Measurements from ENCODE around the gene YY1.

The YY1 gene

GRCh38 chr14:100312877-100313400 lies 74.0 kb downstream of the YY1 start:
- DNase-seq (ENCODE audit: low read depth in 2 of 2): no peak
- no peak for TF ChIP-seq CTCF (IDR thresholded peaks at IDR 0.05; ENCODE audit: low read depth, low read length)
- no peak overlapping the region for H3K4me3 ChIP-seq (replicated peaks in 1 of 2; ENCODE audit: low read depth in 2 of 2, low read length in 2 of 2)

DNA sequence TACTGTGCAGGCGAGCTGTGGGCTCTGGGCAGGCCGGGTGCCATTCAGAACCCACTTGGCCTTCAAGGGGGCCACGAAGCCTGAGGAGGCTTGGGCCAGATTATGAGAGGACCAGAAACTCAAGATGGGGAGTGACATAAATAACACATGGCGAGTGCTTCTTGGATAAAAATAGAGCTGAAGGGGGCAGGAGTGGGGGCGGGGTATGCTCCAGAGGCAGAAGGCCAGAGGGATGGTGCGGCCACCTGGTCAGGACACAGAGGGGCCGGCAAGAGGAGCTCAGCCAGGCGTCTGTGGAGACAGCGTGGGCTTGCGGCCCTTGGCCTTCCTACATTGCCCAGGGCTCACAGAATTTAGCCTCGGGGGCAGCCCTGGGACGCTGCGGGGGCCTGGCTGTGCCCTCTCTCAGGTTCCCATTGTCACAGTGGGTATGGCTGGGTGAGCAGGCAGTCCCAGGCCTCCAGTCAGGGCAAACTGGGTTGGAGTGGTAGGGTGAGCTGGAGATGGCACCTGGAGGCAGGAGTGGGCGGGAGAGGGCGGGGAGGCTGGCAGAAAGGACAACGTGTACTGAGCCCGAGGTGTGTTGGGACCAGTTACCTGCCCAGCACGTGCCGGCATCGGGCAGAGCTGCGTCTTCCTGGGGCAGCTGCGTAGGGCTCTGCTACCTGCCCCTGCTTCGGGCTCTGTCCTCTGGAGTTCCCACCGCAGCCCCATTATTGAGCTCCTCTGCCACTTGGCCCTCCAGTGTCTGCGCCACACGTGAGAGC lies 74.7 kb downstream of the YY1 start:
- no peak for DNase-seq (ENCODE audit: low read depth in 2 of 2)
- no peak overlapping the region for H3K4me3 ChIP-seq (replicated peaks in 1 of 2; ENCODE audit: low read depth in 2 of 2, low read length in 2 of 2)
- TF ChIP-seq CTCF (IDR thresholded peaks at IDR 0.05; ENCODE audit: low read depth, low read length): no peak

- no peak for DNase-seq (ENCODE audit: low read depth in 2 of 2)
- no peak overlapping the region for H3K4me3 ChIP-seq (replicated peaks in 1 of 2; ENCODE audit: low read depth in 2 of 2, low read length in 2 of 2)
- TF ChIP-seq CTCF (IDR thresholded peaks at IDR 0.05; ENCODE audit: low read depth, low read length): no peak
Measured at GRCh38 chr14:100314724-100315123, 75.8 kb downstream of the YY1 start.

- H3K4me3 ChIP-seq (replicated peaks in 1 of 2; ENCODE audit: low read depth in 2 of 2, low read length in 2 of 2): no peak overlapping the region
- DNase-seq (ENCODE audit: low read depth in 2 of 2): no peak
- TF ChIP-seq CTCF (IDR thresholded peaks at IDR 0.05; ENCODE audit: low read depth, low read length): no peak
Measured at GRCh38 chr14:100317389-100317788, 78.4 kb downstream of the YY1 start.

DNA sequence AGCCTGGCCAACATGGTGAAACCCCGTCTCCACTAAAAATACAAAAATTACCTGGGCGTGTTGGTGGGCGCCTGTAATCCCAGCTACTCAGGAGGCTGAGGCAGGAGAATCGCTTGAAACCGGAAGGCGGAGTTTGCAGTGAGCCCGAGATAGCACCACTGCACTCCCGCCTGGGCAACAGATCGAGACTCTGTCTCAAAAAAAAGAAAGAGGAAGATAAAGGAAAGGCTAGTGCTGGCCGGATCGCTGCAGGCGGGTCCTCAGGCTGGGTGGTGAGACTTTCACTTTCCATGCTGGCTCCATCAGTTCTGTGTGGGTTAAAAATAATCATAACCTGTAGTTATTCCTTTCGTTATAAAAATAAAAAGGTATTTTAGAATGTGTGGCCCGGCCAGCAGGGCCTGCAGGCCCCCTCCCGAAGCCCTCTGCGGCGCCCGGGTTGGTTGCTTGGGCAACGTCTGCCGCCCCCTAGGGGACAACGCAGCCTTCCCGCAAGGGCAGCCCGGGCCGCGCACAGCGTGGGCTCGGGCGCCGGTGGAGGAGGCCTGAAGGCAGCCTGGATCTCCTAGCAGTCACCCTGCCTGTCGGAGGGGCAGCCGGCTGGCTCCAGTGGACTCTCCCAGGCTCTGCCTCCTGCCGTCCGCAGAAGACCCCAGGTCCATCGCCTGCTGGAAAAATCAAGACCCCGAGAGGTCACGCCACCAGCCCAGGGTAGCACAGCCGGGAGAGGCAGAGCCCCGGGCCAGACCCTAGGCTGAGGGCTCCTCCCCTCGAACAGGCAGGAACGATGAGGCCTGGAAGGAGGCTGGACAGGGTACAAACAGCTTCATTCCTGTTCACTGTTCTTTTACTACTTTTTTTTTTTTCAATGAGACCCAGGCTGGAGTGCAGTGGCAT lies 79.2 kb downstream of the YY1 start:
- peak; percentile 73 for TF ChIP-seq CTCF (IDR thresholded peaks at IDR 0.05; ENCODE audit: low read depth, low read length)
- peak; percentile 60 to 76 for DNase-seq (ENCODE audit: low read depth in 2 of 2)
- H3K4me3 ChIP-seq (replicated peaks in 1 of 2; ENCODE audit: low read depth in 2 of 2, low read length in 2 of 2): peak overlapping the region; percentile 11 to 24

DNA sequence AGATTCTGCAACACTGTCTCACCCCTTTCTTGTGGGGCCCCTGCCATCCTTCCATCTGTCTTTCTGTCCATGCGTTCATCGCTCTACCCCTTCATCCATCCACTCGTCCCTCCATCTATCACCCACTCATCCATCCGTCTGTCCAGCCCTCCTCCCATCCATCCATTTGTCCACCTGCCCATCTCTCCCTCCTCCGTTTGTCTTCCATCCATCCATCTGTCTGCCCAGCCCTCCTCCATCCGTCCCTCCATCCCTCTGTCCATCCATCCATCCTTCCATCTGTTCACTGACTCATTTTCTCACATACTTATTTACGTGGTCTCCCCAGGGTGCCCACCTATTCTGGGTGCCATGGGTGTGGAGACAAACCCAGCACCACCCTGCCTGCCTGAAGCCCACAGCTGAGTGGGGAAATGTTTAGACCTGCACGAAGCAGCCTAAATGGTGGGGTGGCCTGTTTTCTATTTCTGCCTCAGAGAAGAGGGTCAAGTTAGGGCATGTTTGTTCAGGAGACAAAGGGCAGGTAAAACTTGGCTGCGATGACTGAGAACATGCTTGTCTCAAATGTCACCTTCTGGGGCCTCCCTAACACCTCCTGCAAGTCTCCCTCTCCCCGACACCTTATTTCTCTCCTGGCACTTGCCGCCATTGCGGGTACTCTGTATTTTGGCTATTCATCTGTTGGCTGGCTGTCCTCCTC lies 81.4 kb downstream of the YY1 start:
- TF ChIP-seq CTCF (IDR thresholded peaks at IDR 0.05; ENCODE audit: low read depth, low read length): no peak
- DNase-seq (ENCODE audit: low read depth in 2 of 2): no peak
- no peak overlapping the region for H3K4me3 ChIP-seq (replicated peaks in 1 of 2; ENCODE audit: low read depth in 2 of 2, low read length in 2 of 2)

Measured in cardiac fibroblast (primary cell).